ENCODE results near the gene DDX49.
"Not testable (repeated sequence)": the region's sequence is repeated elsewhere in the genome, so short reads cannot be mapped to it uniquely, and the experiment has no call there.

The DDX49 gene

GRCh38 chr19:18913466-18913865, 6.0 kb upstream of the DDX49 start:
- no peak for FAIRE-seq

- FAIRE-seq, result no peak
Measured at GRCh38 chr19:18915639-18916038, 3.9 kb upstream of the DDX49 start.

- not testable (repeated sequence) for FAIRE-seq
Measured at GRCh38 chr19:18917593-18917992, 1.9 kb upstream of the DDX49 start.

- FAIRE-seq, result no peak
Measured at GRCh38 chr19:18919900-18920214, 342 bp downstream of the DDX49 start.

GRCh38 chr19:18920400-18920799, 885 bp downstream of the DDX49 start:
- no peak for FAIRE-seq

- no peak for FAIRE-seq
Measured at GRCh38 chr19:18921593-18921992, 2.1 kb downstream of the DDX49 start.

GRCh38 chr19:18922228-18922985, 2.9 kb downstream of the DDX49 start:
- no peak for FAIRE-seq

- no peak for FAIRE-seq
Measured at GRCh38 chr19:18924684-18925213, 5.2 kb downstream of the DDX49 start.

GRCh38 chr19:18928018-18928805, 8.7 kb downstream of the DDX49 start:
- FAIRE-seq, result no peak

GRCh38 chr19:18929311-18929710, 9.8 kb downstream of the DDX49 start:
- no peak for FAIRE-seq

GRCh38 chr19:18931316-18932162, 12.0 kb downstream of the DDX49 start:
- FAIRE-seq, result no peak

- FAIRE-seq, result no peak
Measured at GRCh38 chr19:18932216-18932841, 12.8 kb downstream of the DDX49 start.

- FAIRE-seq, result no peak
Measured at GRCh38 chr19:18933297-18933696, 13.8 kb downstream of the DDX49 start.

- FAIRE-seq, result no peak
Measured at GRCh38 chr19:18939163-18939562, 19.6 kb downstream of the DDX49 start.

- FAIRE-seq, result no peak
Measured at GRCh38 chr19:18939922-18940768, 20.6 kb downstream of the DDX49 start.

GRCh38 chr19:18940769-18941627, 21.5 kb downstream of the DDX49 start, which contains the start of gene HOMER3:
Gene HOMER3 (minus strand): TSS chr19:18941217. CDS start chr19:18938982, 2,235 bp downstream.
- FAIRE-seq, result no peak

GRCh38 chr19:18941628-18942354, 22.3 kb downstream of the DDX49 start:
- FAIRE-seq, result no peak

GRCh38 chr19:18942692-18943091, 23.2 kb downstream of the DDX49 start:
- no peak for FAIRE-seq

GRCh38 chr19:18943465-18943864, 23.9 kb downstream of the DDX49 start:
- FAIRE-seq, result no peak

- FAIRE-seq, result no peak
Measured at GRCh38 chr19:18945297-18945696, 25.8 kb downstream of the DDX49 start.
